SKM-1 (cell line): ENCODE measurements around the gene HOATZ.

Source experiments
- DNase-seq: peaks from one replicate; lab custom pipeline; 2025; ENCODE audit not compliant: unreplicated experiment; lab: John Stamatoyannopoulos, UW

Gene HOATZ

GRCh38 chr11:111521135-111521534 lies 6.6 kb downstream of the HOATZ start:
- no peak for DNase-seq

- DNase-seq = no peak
Observed at GRCh38 chr11:111522426-111522825, 7.8 kb downstream of the HOATZ start.

- DNase-seq = no peak
Observed at GRCh38 chr11:111523343-111523742, 8.8 kb downstream of the HOATZ start.

DNA sequence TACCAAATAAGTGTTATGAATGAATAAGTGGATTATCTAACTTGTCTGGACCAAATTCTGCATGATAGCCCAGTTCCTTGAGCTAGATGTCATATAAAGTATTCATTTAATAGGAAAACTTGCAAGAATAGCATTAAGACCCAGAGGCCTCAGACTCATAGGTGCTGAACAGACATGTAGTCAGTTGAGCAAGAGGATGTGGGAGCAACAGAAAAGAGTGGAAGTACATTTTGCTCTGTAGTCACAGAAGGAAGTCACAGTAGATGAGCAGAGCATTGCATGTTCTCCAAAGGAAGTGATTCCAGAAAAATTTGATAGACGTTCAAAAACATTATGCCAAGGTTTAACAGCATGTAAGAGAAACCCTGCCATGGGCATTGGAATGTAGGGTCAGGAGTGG lies 9.5 kb downstream of the HOATZ start:
- DNase-seq = no peak

DNA sequence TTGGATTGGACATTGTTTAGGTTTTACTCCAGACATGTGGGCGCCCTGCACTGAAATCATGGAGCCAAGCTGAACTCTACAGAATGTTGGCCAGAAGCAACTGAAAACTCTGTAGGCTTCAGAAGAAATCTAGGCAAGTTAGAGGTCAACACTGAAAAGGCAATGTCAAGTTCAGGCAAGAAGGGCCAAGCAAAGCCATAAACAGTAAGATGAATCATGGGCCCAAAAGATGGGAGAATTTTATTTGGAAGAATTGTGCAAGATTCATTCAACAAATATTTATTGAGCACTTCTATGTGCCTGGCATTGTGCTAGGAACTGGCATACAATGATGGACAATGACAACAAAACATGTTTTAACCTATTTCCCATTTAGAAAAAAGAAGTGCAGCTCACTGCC lies 10.9 kb downstream of the HOATZ start:
- DNase-seq = no peak

- no peak for DNase-seq
Observed at GRCh38 chr11:111526501-111526900, 11.9 kb downstream of the HOATZ start.

- no peak for DNase-seq
Observed at GRCh38 chr11:111527279-111527678, 12.7 kb downstream of the HOATZ start.

DNA sequence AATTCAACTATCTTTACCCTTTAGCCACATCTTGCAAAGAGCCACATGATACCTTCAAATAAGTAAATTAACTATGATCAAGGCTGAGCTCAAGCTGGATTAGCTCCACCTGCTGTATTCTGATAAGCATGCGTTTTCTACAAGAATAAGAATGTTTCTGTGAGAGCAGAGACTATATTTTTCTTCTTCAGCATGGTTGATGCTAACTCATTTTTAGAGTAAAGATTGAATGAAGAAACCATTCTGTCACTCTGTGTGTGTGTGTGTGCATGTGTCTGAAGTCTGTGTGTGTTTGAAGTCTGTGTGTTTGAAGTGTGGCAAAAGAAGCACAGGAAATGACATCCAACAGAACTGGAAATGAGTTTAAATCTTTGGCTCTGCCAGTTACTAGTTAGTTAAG lies 14.0 kb downstream of the HOATZ start:
- DNase-seq = no peak

DNA sequence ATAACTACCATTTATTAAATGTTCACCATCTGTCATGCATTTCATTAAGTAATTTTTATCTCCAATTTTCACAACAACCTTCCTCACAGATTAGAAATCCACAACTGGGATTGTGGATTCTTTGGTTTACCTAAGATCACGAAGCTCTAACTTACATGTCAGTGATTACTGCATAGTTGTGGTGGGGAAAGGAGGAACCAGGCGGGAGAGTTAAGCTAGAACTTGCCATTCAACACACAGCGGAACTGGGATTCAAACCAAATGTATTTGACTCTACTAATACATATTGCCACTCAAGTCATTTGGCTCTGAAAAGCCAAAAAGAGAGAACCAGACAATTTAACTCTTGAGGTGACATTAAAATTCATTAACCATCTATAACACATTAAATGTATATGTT lies 15.5 kb downstream of the HOATZ start:
- DNase-seq = no peak

GRCh38 chr11:111531136-111531535 lies 16.6 kb downstream of the HOATZ start:
- no peak for DNase-seq

DNA sequence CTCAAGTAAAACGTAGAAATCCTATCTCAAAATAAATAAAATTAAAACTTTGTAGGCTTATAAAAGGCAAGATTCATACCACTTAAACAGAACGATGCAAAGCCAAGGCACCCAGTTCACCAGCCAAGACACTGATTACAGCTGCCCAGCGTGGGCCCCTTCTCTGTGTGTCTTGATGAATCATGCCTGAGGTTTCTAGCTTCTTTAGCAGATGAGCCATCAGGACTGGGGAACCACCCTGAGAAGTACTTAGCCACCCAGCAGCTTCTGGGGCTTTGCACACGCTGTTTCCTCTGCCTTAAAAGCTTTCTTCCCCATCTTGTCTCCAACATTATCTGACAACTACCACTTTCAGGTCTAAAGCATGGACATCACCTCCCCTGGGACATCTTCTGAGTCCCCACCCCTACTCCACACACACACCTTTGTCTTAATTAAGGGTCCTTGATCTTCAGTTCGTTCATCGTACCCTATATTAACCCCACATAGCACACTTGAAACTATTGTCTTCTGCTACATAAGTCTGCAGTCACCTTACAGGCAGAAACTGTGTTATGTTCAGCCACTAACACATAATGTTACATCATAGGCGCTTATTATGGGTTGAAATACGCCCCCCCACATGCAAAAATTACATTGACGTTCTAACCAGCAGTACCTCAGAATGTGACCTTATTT lies 17.2 kb downstream of the HOATZ start:
- DNase-seq = peak; percentile 15

GRCh38 chr11:111532365-111532709 lies 17.8 kb downstream of the HOATZ start:
- DNase-seq = no peak

DNA sequence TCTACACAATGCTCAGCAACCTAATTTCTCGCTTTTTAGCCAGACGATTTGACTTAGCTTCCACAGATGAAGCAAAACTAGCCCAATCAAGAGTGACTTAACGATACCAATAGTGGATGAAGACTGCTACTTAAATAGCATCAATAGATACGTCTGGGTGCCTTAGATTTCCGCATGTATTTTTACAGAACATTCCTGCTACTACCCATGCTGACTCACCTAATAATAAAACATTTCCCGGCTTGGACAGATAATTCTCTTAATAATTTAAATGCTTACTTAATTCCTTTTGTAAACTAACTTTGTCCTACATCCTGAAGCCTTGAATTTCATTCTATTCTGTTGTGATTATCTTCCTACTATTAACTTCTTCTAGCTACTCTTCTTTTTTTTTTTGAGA lies 20.7 kb downstream of the HOATZ start:
- DNase-seq = no peak

DNA sequence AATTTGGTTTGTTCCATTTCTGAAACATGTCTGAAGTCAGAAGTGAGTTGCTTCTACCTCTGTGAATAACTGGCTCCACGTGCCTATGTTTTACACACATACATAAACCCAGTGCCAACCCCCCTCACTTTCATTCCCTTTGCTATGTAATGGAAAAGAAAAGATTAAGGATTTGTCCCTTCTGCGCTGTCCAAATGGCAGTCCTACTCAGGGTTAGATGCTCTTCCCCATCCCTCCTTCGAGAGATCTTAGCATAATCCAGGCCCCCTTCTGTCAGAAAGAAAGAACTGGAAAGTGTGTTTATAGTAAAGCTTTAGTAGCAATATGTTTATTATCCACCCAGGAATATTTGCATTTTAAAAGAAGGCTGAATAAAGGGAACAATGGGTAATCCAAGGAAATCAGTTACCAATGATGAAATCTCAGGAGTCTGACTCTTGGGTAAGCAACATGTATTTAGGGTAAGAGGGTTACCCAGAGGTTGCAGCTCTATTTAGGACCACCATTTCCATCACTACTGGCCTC lies 22.8 kb downstream of the HOATZ start:
- no peak for DNase-seq

DNA sequence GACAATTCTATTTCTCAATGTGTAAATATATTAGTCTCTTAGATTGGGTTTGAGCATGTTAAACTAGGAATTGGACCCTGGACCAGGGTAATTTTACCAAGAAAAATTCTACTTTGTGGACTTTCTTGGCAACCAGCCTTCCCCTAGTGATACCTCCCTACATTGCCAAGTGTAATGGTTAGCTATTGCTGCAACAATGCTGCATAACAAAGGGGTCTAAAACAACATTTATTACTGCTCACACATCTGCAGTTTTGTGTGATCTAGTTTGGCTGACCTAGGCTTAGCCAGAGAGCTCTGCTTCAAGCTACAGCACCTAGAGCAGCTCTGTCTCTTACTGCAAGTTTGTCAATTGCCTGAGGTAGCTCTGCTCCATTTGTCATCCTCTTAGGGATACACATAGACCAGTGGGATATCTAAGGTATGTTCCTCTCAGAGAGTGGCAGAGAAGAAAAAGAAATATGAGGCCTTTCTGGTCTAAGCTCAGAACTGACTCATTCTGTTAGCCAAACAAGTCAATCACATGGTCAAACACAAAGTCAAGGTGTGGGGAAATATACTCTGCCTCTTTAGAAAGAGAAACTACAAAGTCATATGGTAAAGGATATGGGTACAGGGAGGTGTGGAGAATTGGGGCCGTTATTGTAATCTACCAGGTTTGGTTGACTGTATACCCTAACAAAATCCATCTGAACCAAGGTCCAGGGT lies 24.0 kb downstream of the HOATZ start:
- DNase-seq = no peak

- DNase-seq = no peak
Observed at GRCh38 chr11:111539426-111540113, 25.0 kb downstream of the HOATZ start.

DNA sequence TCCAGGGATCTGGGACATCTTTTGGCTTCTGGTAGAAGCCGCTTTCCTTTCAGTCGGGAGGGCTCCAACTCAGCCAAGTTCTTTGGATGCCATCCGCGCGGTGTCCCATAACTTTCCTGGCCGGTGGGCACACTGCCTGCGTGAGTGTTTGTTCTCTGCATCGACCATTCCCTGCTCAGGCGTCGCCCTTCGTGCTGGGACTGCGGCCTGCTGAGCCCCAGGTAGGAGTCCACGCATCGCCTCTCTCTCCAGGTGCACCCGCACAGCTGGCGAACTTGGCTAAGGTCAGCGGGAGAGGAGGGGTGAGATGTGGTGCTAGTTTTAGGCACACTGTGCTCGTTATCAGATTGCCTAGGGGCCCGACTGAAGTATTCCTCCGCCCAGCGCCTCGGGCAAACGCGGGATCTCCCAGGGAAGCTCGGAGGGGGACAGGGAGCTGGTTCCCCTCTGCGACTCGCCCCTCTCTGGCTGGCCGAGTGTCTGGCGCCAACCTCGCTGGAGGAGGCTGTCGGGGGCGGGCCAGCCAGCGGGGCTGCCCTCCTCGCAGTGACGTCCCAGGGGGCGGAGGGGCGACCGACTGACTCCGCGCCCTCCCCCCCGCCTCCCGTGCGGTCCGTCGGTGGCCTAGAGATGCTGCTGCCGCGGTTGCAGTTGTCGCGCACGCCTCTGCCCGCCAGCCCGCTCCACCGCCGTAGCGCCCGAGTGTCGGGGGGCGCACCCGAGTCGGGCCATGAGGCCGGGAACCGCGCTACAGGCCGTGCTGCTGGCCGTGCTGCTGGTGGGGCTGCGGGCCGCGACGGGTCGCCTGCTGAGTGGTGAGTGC lies 25.7 kb downstream of the HOATZ start, which contains the start of gene LAYN:
Gene LAYN (plus strand): TSS at position 607 of the 823 bp plus-strand sequence. CDS start 124 bp downstream, at position 731.
- no peak for DNase-seq

- no peak for DNase-seq
Observed at GRCh38 chr11:111540937-111541253, 26.3 kb downstream of the HOATZ start.

GRCh38 chr11:111541254-111542061 lies 26.9 kb downstream of the HOATZ start:
- no peak for DNase-seq

- DNase-seq = no peak
Observed at GRCh38 chr11:111542606-111543275, 28.2 kb downstream of the HOATZ start.
